Dedifferentiated amniotic fluid mesenchymal stem cell (primary cell): ENCODE data around the gene GABRB2.
"Not testable (repeated sequence)": the region's sequence is repeated elsewhere in the genome, so short reads cannot be mapped to it uniquely, and the experiment has no call there.

ENCODE experiments used
- DNase-seq: peaks from one replicate; pipeline ENCODE4 v3.0.0-alpha.2; 2016; ENCODE audit errors: extremely low spot score

The GABRB2 gene

GRCh38 chr5:161245846-161246245 is 300.7 kb downstream of the GABRB2 start:
- not testable (repeated sequence) for DNase-seq
